ENCODE measurements around the gene ATP6V0D1.

GRCh38 chr16:67441907-67442306 lies 39.0 kb downstream of the ATP6V0D1 start:
- TF ChIP-seq, protein P1, sequence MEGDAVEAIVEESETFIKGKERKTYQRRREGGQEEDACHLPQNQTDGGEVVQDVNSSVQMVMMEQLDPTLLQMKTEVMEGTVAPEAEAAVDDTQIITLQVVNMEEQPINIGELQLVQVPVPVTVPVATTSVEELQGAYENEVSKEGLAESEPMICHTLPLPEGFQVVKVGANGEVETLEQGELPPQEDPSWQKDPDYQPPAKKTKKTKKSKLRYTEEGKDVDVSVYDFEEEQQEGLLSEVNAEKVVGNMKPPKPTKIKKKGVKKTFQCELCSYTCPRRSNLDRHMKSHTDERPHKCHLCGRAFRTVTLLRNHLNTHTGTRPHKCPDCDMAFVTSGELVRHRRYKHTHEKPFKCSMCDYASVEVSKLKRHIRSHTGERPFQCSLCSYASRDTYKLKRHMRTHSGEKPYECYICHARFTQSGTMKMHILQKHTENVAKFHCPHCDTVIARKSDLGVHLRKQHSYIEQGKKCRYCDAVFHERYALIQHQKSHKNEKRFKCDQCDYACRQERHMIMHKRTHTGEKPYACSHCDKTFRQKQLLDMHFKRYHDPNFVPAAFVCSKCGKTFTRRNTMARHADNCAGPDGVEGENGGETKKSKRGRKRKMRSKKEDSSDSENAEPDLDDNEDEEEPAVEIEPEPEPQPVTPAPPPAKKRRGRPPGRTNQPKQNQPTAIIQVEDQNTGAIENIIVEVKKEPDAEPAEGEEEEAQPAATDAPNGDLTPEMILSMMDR (conservative IDR thresholded peaks at IDR 0.05; ENCODE audit: low read depth, low read length): no peak
- TF ChIP-seq EZH2 (IDR thresholded peaks at IDR 0.05; ENCODE audit: low read length, unreplicated experiment): no peak

Data from PC-3 (cell line).